Endothelial cell of umbilical vein (primary cell): Measurements from ENCODE around the gene PLD4. TPM values are rescaled to one million over a fixed set of nuclear protein-coding genes. Genes with fewer than 3 reads are reported as not detected.

Source experiments
- BruUV-seq: library from RNA; stranded (reverse); fragments of 400-500 nt; replicated peaks from 2 replicates; lab custom pipeline; 2021; lab: Mats Ljungman, UMichigan
- CTCF ChIA-PET: fragments of 300-600, 350-600 bp; sonication (Branson Sonifier 250); formaldehyde crosslinking; loops from one replicate; lab custom pipeline; 2021; ENCODE audit warnings: antibody characterized with exemption, inconsistent platforms; lab: Charles Lee
- POLR2A ChIA-PET: fragments of 300-600, 350-600 bp; sonication (Branson Sonifier 250); formaldehyde crosslinking; loops from one replicate; lab custom pipeline; 2021; ENCODE audit warnings: antibody characterized with exemption, inconsistent platforms; lab: Charles Lee
- DNase-seq: peaks from one replicate; pipeline ENCODE4 v3.0.0-alpha.2; 2011; ENCODE audit warnings: low read depth, low spot score
- FAIRE-seq: peaks from 2 replicates; lab custom pipeline; 2011; peaks lifted over from hg19 to GRCh38; lab: Jason Lieb, UNC
- H2AFZ ChIP-seq: 2 replicates; pipeline ENCODE4 v1.6.0; 2012; ENCODE audit warnings: low read depth, low read length, control low read depth, inconsistent platforms
- H3K27ac ChIP-seq: 2 replicates; pipeline ENCODE4 v1.5.1; 2011; ENCODE audit warnings: low read depth, mild to moderate bottlenecking, control low read depth, low read length, moderate library complexity; ENCODE audit not compliant: insufficient read depth
- H3K27me3 ChIP-seq, 2 experiments: 2 replicates each; pipeline versions ENCODE4 v1.6.0 to v1.6.1; 2011; ENCODE audit warnings: low read length in 2 of 2, mixed read lengths in 1 of 2; ENCODE audit not compliant: control insufficient read depth in 2 of 2, insufficient read depth in 2 of 2
- H3K36me3 ChIP-seq, 2 experiments: 2 replicates in 1 of 2; 3 replicates in 1 of 2; pipeline ENCODE4 v1.5.1; 2011; ENCODE audit warnings: low read length in 2 of 2, mild to moderate bottlenecking in 1 of 2, moderate library complexity in 1 of 2; ENCODE audit not compliant: control insufficient read depth in 2 of 2, insufficient read depth in 2 of 2; ENCODE audit errors: extremely low read depth in 1 of 2
- H3K4me1 ChIP-seq: 3 replicates; pipeline ENCODE4 v1.5.1; 2011; ENCODE audit warnings: mild to moderate bottlenecking, low read length; ENCODE audit not compliant: control insufficient read depth, insufficient read depth; ENCODE audit errors: extremely low read depth
- H3K4me2 ChIP-seq: 2 replicates; pipeline ENCODE4 v1.6.1; 2011; ENCODE audit warnings: low read length, control low read depth, mixed read lengths; ENCODE audit not compliant: insufficient read depth
- H3K4me3 ChIP-seq, 3 experiments: fragments of 200-600 bp in 1 of 3; sonication (generic), shearing (Covaris generic) in 1 of 3; replicated peaks in 1 of 3; 2 replicates each; pipeline ENCODE4 v1.5.1; 2011 to 2016; ENCODE audit warnings: control low read depth in 3 of 3, low read length in 3 of 3, mild to moderate bottlenecking in 2 of 3, inconsistent platforms in 1 of 3, low read depth in 1 of 3, moderate library complexity in 1 of 3; ENCODE audit not compliant: insufficient read depth in 1 of 3
- H3K79me2 ChIP-seq: 2 replicates; pipeline ENCODE4 v1.6.0; 2012; ENCODE audit warnings: low read length, inconsistent platforms; ENCODE audit not compliant: control insufficient read depth, insufficient read depth
- H3K9ac ChIP-seq: replicated peaks from 2 replicates; pipeline ENCODE3; 2011; ENCODE audit warnings: low read length, control low read depth; ENCODE audit not compliant: insufficient read depth; ENCODE audit errors: extremely low read depth
- H3K9me1 ChIP-seq: replicated peaks from 3 replicates; pipeline ENCODE4 v1.6.0; 2011; ENCODE audit warnings: mild to moderate bottlenecking, low read length; ENCODE audit not compliant: control insufficient read depth, insufficient read depth; ENCODE audit errors: extremely low read depth
- H3K9me3 ChIP-seq: replicated peaks from 2 replicates; pipeline ENCODE4 v1.5.1; 2012; ENCODE audit warnings: low read length, inconsistent platforms; ENCODE audit not compliant: control insufficient read depth, insufficient read depth
- H4K20me1 ChIP-seq: replicated peaks from 2 replicates; pipeline ENCODE3; 2011; ENCODE audit warnings: mild to moderate bottlenecking, low read length; ENCODE audit not compliant: control insufficient read depth, insufficient read depth; ENCODE audit errors: extremely low read depth
- EZH2 ChIP-seq: IDR thresholded peaks from 2 replicates; pipeline ENCODE4 v1.6.1; 2012; ENCODE audit warnings: borderline replicate concordance, low read depth, mild to moderate bottlenecking, moderate library complexity, low read length, inconsistent platforms; ENCODE audit not compliant: severe bottlenecking
- FOS ChIP-seq: IDR thresholded peaks from 2 replicates; pipeline ENCODE4 v1.6.1; 2011; ENCODE audit warnings: mild to moderate bottlenecking, low read length, moderate library complexity, borderline replicate concordance; ENCODE audit not compliant: insufficient read depth
- GATA2 ChIP-seq: IDR thresholded peaks from 2 replicates; pipeline ENCODE4 v1.7.0; 2011; ENCODE audit warnings: low read depth, mild to moderate bottlenecking, moderate library complexity, mixed read lengths, low read length; ENCODE audit not compliant: insufficient read length, insufficient read depth
- JUN ChIP-seq: IDR thresholded peaks from 2 replicates; pipeline ENCODE4 v1.6.1; 2011; ENCODE audit warnings: borderline replicate concordance, low read depth; ENCODE audit not compliant: insufficient read length, insufficient read depth
- MYC ChIP-seq: IDR thresholded peaks from one replicate; pipeline ENCODE4 v1.6.1; 2011; ENCODE audit warnings: mild to moderate bottlenecking, low read depth, low read length
- POLR2A ChIP-seq: IDR thresholded peaks from 2 replicates; pipeline ENCODE4 v1.6.1; 2012; ENCODE audit warnings: low read depth, mild to moderate bottlenecking, control low read depth, low read length
- POLR2AphosphoS5 ChIP-seq: IDR thresholded peaks from 2 replicates; pipeline ENCODE4 v1.6.1; 2012; ENCODE audit warnings: low read depth, mild to moderate bottlenecking, control low read depth, low read length, moderate library complexity; ENCODE audit not compliant: insufficient read depth
- dilution Hi-C: fragments of 300-500 bp; cut with MboI; formaldehyde crosslinking; loops from one replicate; pipeline ENCODE4 v1.15.0; 2019; ENCODE audit warnings: low sequenced_read_pairs; ENCODE audit not compliant: extremely low pct_ligation_motif_present
- intact Hi-C: fragments of 100-400 bp; cut with micrococcal nuclease; formaldehyde crosslinking; loops from one replicate; pipeline ENCODE4 v1.10.0; 2022
- polyA plus RNA-seq, 4 experiments: library from polyadenylated mRNA; depleted of rRNA in 3 of 4; stranded (reverse) in 3 of 4; unstranded in 1 of 4; fragments of >200 nt; gene quantifications; 2 replicates each; pipeline versions ENCODE4 v1.2.1 to v1.2.3, GENCODE V29; 2011 to 2012; ENCODE audit warnings: missing spikeins in 1 of 4
- total RNA-seq: library from RNA; stranded (reverse); gene quantifications from 2 replicates; pipeline ENCODE4 v1.2.3, GENCODE V29; 2021
- TF ChIP-seq, protein P1 (sequence below): IDR thresholded peaks from 2 replicates; pipeline ENCODE4 v1.6.1; 2011; ENCODE audit not compliant: insufficient read depth, insufficient read length
- TF ChIP-seq, protein P2 (sequence below), 2 donors: IDR thresholded peaks; 1 replicate in 1 of 2; 2 replicates in 1 of 2; pipeline ENCODE4 v1.5.1; 2011; ENCODE audit warnings: low read length in 2 of 2, mild to moderate bottlenecking in 2 of 2, moderate library complexity in 2 of 2, control low read depth in 1 of 2, inconsistent platforms in 1 of 2, low read depth in 1 of 2; ENCODE audit not compliant: insufficient read depth in 1 of 2; ENCODE audit errors: extremely low read depth in 1 of 2

Gene PLD4
- total and polyA plus RNA-seq, 2 donors (not counting 3 experiments of a cell fraction or from before 2014, with no cell fraction given), result 0.01 to 0.11 TPM

DNA sequence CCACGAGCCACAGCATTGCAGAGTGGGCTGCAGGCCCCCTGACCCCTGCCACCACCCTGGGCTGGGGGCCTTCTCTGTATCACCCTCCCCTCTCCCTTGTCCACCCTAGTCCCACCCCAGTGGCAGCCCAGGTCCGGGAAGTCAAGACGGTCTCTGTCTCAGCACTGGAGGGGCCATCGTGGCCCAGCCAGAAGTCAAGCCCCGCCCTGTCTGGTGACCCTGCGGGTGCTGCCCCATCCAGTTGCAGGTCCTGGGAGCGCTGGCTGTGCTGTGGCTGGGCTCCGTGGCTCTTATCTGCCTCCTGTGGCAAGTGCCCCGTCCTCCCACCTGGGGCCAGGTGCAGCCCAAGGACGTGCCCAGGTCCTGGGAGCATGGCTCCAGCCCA is 2.7 kb downstream of the PLD4 start:
- dilution Hi-C loops, result no loop called here
- Histone ChIP-seq H4K20me1 (no peaks in the 10 kb centered on the region), H3K27ac (no peak overlapping the region), H3K9me3 (no peaks in the 10 kb centered on the region), H3K79me2 (no peaks in the 10 kb centered on the region), H3K4me3 (no peak overlapping the region), H3K4me2 (no peak overlapping the region), H3K27me3 (peaks cover 0 to 4% of the 10 kb centered on the region in 2 experiments), H3K4me1 (peaks cover 3% of the 10 kb centered on the region), H3K9me1 (no peaks in the 10 kb centered on the region), H3K9ac (no peak overlapping the region), H3K36me3 (no peaks in the 10 kb centered on the region), H2AFZ (no peak overlapping the region)
- no peak for FAIRE-seq
- no peak for TF ChIP-seq MYC
- no peak for TF ChIP-seq JUN
- TF ChIP-seq FOS, result no peak
- no peak for TF ChIP-seq POLR2A
- TF ChIP-seq, protein P1, sequence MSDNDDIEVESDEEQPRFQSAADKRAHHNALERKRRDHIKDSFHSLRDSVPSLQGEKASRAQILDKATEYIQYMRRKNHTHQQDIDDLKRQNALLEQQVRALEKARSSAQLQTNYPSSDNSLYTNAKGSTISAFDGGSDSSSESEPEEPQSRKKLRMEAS, result no peak
- TF ChIP-seq GATA2, result no peak
- TF ChIP-seq, protein P2, sequence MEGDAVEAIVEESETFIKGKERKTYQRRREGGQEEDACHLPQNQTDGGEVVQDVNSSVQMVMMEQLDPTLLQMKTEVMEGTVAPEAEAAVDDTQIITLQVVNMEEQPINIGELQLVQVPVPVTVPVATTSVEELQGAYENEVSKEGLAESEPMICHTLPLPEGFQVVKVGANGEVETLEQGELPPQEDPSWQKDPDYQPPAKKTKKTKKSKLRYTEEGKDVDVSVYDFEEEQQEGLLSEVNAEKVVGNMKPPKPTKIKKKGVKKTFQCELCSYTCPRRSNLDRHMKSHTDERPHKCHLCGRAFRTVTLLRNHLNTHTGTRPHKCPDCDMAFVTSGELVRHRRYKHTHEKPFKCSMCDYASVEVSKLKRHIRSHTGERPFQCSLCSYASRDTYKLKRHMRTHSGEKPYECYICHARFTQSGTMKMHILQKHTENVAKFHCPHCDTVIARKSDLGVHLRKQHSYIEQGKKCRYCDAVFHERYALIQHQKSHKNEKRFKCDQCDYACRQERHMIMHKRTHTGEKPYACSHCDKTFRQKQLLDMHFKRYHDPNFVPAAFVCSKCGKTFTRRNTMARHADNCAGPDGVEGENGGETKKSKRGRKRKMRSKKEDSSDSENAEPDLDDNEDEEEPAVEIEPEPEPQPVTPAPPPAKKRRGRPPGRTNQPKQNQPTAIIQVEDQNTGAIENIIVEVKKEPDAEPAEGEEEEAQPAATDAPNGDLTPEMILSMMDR (IDR thresholded peaks at IDR 0.05; ENCODE audit: extremely low read depth in 1 of 2, insufficient read depth in 1 of 2, low read depth in 1 of 2, low read length in 2 of 2), result no peak
- no peak for TF ChIP-seq POLR2AphosphoS5
- no peak for TF ChIP-seq EZH2
- no peak for DNase-seq
- intact Hi-C loops, result no loop called here
- ChIA-PET POLR2A (interaction anchor here (0.6 kb wide), 1 partner anchor 63 kb away, joined by 9 read pairs; no protein-coding TSS in a partner anchor), CTCF (no interaction called here)
- BruUV-seq, result no TSS peak
